ENCODE measurements around the gene PCSK2.

The PCSK2 gene

DNA sequence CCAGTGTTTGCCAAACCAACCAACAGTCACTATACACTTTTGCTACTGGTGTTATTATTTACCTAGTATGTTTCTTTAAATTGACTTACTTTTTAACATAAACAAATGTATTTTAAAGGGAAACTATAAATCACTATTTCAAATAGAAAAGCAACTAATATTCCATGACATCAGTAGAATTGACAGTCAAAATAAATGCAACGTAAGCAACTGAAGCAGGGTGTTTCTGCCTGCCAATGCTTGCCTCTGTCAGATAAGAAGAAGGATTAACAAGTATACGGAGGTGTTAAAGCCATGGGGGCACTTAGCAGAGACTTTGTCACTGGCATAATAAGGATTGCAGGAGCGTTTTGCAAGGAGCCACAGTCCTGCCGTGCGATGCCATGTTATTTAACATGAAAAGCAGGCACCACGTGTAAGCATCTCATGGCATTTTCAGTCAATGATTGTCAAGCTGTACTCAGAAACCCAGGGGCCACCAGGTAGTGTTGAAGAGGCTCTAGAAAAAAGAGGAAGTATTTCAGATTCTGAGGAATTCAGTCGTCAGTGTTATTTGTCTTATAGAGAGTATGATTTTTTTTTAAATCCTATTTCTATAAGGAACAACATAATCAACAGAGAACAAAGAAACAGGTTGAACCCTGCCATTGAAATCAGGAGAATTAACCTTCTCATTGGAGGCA is 172.6 kb downstream of the PCSK2 start:
- DNase-seq (ENCODE audit: extremely low read depth, insufficient read length) = no peak
- Histone ChIP-seq H3K27me3 (replicated peaks; ENCODE audit: control insufficient read depth, insufficient read depth, low read length) (no peaks in the 10 kb centered on the region; the same call in 1 of the 2 replicates), H3K4me3 (replicated peaks; ENCODE audit: low read depth, low read length) (no peak overlapping the region), H3K36me3 (ENCODE audit: control insufficient read depth, insufficient read depth, low read length) (no peaks in the 10 kb centered on the region)
- TF ChIP-seq, protein P1, sequence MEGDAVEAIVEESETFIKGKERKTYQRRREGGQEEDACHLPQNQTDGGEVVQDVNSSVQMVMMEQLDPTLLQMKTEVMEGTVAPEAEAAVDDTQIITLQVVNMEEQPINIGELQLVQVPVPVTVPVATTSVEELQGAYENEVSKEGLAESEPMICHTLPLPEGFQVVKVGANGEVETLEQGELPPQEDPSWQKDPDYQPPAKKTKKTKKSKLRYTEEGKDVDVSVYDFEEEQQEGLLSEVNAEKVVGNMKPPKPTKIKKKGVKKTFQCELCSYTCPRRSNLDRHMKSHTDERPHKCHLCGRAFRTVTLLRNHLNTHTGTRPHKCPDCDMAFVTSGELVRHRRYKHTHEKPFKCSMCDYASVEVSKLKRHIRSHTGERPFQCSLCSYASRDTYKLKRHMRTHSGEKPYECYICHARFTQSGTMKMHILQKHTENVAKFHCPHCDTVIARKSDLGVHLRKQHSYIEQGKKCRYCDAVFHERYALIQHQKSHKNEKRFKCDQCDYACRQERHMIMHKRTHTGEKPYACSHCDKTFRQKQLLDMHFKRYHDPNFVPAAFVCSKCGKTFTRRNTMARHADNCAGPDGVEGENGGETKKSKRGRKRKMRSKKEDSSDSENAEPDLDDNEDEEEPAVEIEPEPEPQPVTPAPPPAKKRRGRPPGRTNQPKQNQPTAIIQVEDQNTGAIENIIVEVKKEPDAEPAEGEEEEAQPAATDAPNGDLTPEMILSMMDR (IDR thresholded peaks at IDR 0.05; ENCODE audit: insufficient read depth, low read length, poor library complexity, severe bottlenecking) = no peak

DNA sequence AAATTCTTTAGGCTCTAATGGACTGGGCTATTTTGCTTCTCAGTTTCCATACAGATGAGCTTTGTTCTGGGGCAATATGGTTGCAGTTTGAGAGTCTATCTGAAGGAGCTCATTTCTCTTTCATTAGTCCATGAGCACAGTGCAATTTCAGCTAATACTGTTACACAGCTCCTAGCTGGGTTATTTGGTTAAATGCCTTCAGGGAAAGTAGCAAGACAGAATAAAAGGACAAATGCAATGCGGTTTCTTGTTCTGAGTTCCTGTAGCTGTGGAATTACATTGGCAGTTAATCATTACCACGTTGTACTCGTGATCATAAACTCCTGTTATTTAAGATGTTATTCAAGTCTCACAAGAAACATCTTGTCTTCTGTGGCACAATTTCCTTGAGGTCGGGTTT is 176.6 kb downstream of the PCSK2 start:
- H3K36me3 ChIP-seq (ENCODE audit: control insufficient read depth, insufficient read depth, low read length) = no peaks in the 10 kb centered on the region
- TF ChIP-seq, protein P1 (IDR thresholded peaks at IDR 0.05; ENCODE audit: insufficient read depth, low read length, poor library complexity, severe bottlenecking) = no peak
- no peaks in the 10 kb centered on the region; the same call in 1 of the 2 replicates for H3K27me3 ChIP-seq (replicated peaks; ENCODE audit: control insufficient read depth, insufficient read depth, low read length)
- no peak for DNase-seq (ENCODE audit: extremely low read depth, insufficient read length)
- no peak overlapping the region for H3K4me3 ChIP-seq (replicated peaks; ENCODE audit: low read depth, low read length)

DNA sequence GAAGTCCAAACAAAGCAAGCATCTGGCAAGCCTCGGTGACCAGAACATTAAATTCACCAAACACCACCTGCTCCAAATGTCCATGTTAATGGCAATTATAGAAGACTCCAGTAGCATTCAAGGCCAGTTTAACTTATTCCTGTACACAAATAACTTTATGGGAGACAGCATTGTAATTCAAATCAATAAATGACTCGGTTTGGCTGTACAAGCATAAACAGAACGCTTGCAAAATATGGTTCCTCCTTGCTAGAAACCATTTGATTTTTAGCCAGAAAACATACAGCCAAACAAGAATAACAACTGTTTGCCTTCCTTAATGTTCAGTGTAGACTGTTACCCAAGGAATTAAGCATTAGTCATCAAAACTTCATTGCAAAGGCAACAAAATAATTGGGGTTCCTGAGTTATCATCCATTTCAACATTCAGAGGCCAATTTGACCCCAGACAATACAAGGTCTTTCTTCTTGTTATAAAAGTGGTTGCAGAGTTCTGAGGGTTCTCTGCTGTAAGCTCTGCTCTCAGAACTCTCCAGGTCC is 179.3 kb downstream of the PCSK2 start:
- Histone ChIP-seq H3K4me3 (replicated peaks; ENCODE audit: low read depth, low read length) (no peak overlapping the region), H3K36me3 (ENCODE audit: control insufficient read depth, insufficient read depth, low read length) (no peaks in the 10 kb centered on the region), H3K27me3 (replicated peaks; ENCODE audit: control insufficient read depth, insufficient read depth, low read length) (no peaks in the 10 kb centered on the region; the same call in 1 of the 2 replicates)
- DNase-seq (ENCODE audit: extremely low read depth, insufficient read length) = no peak
- TF ChIP-seq, protein P1 (IDR thresholded peaks at IDR 0.05; ENCODE audit: insufficient read depth, low read length, poor library complexity, severe bottlenecking) = no peak

DNA sequence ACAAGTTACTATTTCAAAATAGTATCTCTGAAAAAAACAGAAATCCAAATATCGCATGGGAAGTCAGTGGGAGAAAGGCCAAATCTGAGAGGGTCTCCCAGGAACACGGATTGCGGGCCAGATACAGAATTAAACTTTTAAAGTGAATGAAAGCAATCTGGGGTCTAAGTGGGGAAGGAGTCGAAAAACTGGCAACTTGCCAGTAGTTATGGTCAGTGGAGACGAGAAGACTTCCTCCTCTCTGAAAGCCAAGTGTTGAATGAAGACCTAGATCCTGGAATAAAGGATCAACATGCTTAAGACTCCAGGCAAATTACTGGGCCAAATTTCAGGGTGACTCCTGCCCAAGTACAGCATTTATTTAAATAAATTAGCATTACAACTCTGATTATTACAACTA is 180.7 kb downstream of the PCSK2 start:
- Histone ChIP-seq H3K36me3 (ENCODE audit: control insufficient read depth, insufficient read depth, low read length) (no peaks in the 10 kb centered on the region), H3K4me3 (replicated peaks; ENCODE audit: low read depth, low read length) (no peak overlapping the region), H3K27me3 (replicated peaks; ENCODE audit: control insufficient read depth, insufficient read depth, low read length) (no peaks in the 10 kb centered on the region; the same call in 1 of the 2 replicates)
- no peak for DNase-seq (ENCODE audit: extremely low read depth, insufficient read length)
- TF ChIP-seq, protein P1 (IDR thresholded peaks at IDR 0.05; ENCODE audit: insufficient read depth, low read length, poor library complexity, severe bottlenecking) = no peak

DNA sequence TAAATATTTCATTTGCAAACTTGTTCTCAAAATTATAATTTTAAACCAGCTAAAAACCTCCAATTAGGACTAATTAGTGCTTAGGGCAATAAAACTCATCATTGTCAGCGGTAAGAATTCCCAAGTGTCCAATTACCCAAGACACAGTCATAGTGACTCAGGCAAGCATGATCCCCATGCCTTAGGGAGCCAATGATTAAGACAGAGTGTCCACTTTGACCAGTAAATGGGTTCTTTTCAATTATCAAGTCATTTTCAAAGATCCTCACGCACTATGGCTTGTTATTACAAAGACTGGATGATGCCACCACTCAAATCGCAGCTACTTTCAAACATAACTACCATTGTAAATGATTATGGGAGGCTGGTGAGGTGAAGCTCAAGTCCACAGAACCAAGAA is 190.4 kb downstream of the PCSK2 start:
- H3K4me3 ChIP-seq (replicated peaks; ENCODE audit: low read depth, low read length) = no peak overlapping the region
- H3K27me3 ChIP-seq (replicated peaks; ENCODE audit: control insufficient read depth, insufficient read depth, low read length) = no peaks in the 10 kb centered on the region; the same call in 1 of the 2 replicates
- TF ChIP-seq, protein P1 (IDR thresholded peaks at IDR 0.05; ENCODE audit: insufficient read depth, low read length, poor library complexity, severe bottlenecking) = no peak
- H3K36me3 ChIP-seq (ENCODE audit: control insufficient read depth, insufficient read depth, low read length) = no peaks in the 10 kb centered on the region
- DNase-seq (ENCODE audit: extremely low read depth, insufficient read length) = no peak
